Activated effector memory CD4-positive, alpha-beta T cell treated with anti-CD3 and anti-CD28 coated beads, Interleukin-2, amount 50 U/mL, for 16 hours (primary cell): ENCODE data around the gene FAF2.
"Not testable (repeated sequence)": the region's sequence is repeated elsewhere in the genome, so short reads cannot be mapped to it uniquely, and the experiment has no call there.

ENCODE experiments used
- DNase-seq: peaks from one replicate; pipeline ENCODE4 v3.0.0-alpha.2; 2020

FAF2 gene

DNA sequence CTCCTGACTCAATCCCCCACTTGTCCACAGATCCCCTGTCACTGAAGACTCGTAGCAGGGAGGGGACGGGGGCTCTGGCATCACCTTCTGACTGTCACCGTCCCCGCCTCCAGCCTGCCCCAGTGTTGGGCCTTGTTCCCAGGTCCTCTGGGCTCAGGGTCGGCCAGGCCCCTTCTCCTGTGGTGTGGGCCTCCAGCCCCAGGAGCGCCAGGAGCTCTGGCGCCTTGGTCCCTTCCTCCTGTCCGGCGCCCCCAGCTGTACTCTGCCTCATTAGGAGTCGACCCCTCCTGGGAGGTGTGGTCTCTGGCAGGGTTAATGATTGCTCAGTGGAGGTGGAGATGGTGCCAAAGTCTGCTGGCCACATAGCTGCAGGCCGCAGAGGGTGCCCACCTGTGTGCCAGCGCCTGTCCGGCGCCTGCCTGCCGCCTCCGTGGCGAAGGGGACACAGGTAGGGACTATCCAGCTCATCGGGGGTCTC, 100.8 kb downstream of the FAF2 start, which contains the start of gene CDHR2:
Gene CDHR2 (plus strand): TSS at position 376 of the 478 bp plus-strand sequence. CDS start 16,011 bp downstream, outside the sequence.
- no peak for DNase-seq

DNA sequence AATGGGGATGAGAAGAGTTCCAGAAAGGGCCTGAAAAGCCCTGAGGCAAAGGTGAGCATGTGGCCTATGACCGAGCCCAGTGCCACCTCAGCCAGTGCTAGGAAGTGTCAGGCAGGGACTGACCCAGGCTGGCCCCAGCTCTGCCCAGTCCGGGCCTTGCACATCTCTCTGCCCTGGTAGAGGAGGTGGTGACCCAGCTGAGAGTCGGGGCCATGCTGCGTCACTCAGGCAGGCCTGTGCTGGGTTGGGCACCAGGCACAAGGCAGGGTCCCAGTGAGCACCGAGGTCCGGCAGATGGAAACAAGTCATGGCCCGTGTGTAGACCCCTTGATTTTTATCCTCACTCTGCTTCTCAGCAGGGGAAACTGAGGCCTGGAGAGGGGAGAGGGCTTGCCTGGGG, 101.7 kb downstream of the FAF2 start:
- no peak for DNase-seq

DNA sequence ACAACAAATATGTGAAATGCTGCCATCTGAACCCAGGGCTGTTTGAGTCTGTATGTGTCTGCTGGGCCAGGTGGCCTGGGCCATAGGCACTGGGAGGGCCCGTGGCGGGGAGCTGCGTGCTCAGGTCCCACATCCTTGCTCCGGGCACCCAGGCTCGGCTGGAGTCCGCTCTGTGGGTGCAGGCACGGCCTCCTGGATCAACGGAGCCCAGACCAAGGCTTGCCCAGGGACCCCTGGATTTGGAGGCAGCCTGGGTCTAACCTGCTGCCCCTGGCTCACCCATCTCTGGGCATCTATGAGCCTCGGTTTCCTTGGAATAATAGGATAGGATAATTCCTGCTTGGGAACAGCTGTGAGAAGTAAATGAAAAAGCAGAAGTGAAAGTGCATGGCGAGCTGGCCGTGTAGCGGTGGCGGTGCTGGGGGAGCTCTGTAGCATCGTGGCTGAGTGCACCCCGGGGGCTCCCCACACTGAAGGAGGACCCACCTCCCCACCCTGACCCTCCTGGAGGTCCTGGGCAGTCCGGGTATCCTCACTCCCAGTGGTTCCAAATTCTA, 102.2 kb downstream of the FAF2 start:
- DNase-seq: no peak

DNA sequence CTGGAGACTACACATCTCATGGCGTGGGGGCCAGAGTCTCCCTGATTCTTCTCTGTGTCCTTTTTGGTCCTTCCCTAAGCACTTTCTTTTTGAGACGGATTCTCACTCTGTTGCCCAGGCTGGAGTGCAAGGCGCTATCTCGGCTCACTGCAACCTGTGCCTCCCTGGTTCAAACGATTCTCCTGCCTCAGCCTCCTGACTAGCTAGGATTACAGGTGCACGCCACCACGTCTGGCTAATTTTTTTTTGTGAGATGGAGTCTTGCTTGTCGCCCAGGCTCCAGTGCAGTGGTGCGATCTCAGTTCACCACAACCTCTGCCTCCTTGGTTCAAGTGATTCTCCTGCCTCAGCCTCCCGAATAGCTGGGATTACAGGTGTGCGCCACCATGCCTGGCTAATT, 102.8 kb downstream of the FAF2 start:
- not testable (repeated sequence) for DNase-seq

DNA sequence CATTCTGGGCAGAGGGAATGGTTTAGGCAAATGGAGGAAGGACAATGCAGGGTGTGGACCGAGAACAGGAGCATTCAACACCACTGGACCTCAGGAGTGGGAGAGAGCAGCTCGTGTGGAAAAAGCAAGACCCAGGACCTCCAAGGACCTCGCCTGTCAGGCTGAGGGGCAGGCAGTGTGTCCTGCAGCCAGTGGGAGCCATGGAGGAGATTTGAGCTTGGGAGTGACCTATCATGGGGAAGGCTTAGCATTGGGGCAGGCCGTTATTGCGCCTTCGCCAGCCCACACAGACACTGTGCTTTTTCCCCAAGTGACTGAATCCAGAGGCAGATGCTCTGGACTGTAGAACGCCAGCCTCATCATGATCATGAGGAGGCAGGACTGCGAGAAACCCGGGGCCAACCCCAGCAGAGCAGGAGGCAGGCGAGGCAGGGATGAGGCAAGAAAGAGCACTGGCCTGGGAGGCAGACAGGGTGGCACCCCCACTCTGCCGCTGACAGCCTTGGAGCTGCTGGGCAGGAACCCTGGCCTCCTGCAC, 104.2 kb downstream of the FAF2 start:
- no peak for DNase-seq

DNA sequence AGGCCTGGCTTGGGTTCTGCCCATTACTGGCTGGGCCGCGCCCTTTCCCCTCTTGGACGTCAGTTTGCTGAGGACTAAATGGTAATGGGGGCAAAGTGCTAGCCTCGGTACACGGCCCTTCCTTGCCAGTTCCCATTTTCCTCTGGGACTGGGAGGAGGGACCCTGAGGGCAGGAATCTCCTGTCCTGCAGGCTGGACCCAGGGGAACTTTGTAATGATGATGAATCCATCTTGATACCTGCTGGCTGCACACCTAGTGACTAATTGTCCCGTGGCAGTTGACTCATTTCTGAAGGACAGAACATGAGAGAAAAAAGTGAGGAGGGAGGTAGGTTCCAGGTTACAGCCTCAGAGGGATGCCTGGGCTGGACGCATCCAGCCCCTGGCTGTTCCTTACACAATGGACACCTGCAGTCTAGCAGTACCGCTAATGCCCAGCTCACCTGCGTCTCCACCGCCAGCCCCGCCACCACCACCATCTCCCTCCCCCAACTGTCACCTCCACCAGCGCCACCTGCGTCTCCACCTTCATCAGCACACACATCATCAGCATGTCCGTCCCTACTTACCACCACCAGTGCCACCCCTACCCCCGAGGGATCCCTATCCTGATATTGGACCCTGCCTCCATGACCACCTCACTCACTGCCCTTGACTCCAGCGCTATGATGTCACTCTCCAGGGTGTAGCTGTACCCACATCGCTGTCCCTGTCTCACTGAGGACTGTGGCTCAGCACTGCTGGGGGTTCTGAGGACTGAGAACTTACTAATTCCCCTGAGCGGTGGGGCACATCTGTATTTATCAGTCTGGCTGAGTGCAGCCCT, 105.3 kb downstream of the FAF2 start:
- DNase-seq: no peak

DNA sequence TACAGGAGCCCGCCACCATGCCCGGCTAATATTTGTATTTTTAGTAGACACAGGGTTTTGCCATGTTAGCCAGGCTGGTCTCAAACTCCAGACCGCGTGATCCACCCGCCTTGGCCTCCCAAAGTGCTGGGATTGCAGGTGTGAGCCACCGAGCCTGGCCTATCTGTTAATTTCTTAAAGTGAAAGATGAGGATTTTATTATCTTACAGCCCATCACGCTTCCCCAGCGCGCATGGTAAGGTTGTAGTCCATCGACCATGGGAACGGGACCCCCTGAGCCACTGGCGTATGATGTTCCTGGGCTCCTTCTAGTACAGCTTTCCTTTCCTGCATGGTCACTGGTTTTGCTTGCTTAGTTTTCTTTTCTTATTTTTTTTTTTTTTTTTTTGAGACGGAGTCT, 109.7 kb downstream of the FAF2 start:
- DNase-seq: no peak
